Kidney capillary endothelial cell (primary cell): ENCODE results near the gene MROH8.

ENCODE experiments used
- DNase-seq: peaks from one replicate; pipeline ENCODE4 v3.0.0-alpha.2; 2018; ENCODE audit warnings: low spot score

MROH8 gene

DNA sequence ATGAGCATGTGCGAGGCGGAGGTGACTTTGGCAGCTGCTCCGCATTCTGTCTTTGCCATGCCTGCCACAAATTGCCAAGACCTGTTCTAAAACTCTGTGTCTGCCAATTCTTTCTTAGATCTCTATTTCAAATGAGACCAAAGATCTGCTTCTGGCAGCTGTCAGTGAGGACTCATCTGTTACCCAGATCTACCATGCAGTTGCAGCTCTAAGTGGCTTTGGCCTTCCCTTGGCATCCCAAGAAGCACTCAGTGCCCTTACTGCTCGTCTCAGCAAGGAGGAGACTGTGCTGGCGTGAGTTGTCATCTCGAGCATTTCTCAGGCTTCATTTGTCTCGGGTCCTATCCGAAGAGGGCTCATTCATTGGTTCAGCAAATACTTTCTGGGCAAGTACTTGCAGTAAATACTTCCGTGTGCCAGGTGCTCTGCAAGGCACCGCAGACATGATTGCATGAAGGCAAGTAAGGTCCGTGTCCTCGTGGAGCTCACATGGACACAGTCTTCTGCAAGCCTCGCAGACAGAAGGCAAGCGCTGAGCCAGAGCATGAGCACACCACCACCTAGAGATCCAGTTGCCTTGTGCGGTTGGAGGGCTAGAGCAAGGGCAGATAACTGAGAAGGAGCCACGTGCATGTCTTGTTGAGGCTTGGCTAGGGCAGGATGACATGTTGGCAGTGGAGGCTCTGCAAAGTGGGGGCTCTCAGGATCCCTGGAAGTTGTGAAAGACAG, 19.7 kb upstream of the MROH8 start:
- no peak for DNase-seq

DNA sequence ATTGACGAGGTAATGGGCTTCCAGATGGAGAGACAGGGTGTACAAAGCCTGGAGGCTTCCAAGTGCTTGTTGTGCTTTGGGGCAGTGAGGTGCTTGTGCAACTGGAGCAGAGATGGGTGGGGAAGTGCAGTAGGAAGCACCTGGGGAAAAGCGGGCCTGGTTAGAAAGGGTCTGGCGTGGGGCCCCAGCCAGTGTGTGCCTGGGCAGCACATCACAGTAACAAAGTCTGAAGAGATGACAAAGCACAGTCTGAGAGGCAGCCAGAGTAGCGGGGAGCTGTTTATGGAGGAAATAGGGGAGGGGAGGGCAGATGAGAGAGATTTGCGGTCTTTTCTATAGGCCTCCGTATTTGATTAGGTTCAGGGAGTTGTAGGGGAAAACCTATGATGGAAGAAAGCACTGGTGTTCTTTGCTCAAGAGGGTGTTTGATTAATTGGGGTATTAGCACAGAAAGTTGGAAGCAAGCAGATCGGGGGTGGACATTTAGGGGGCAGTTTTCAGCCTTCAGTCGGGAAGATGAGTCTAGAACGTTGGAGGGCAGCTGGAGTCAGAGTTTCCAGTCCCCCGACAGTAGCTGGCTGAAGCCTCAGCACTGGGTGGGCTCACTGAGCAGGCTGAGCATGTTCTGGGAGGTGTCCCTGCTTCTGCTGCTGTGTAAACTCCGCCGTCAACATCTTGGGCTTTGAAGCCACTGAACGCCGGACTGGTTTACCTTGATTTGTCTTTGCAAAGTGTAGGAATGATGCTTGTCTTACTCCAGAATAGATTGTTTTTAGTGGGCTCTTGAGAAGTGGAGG, 15.5 kb upstream of the MROH8 start:
- DNase-seq = no peak

DNA sequence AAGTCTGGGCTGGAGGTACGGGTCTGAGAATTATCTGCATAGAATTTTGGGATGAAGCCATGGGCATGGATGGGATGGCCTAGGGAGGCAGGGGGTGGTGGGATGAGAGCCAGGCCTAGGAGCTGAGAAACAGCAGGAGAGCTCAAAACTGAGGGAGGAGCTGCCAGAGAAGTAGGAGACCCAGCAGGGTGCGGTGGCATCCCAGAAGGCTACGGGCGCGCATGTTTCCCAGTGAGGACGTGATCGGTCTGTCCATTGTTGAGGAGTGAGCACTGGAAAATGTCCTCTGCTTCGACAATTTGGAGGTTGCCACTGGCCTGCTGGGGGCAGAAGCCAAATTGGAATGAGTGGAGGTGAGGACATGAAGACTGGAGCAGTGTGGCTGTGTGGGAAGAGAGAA, 14.5 kb upstream of the MROH8 start:
- DNase-seq = no peak

DNA sequence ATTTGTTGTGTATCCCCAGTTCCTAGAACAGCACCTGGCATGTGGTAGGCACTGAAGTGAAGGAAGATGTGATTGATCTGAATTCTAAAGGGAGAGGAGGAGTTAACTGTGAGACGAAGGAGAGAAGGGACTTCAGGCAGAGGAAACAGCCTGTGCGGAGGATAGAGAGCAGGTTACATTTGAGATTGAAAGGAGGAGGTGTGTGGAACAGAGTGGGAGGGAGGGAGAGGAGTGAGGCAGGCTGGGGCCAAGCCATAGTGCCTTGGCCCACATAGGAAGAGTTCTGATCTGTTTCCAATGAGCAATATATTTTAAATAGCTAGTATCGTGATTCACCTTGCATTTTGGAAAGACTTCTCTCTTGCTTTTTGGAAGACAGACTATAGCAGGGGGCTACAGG, 13.9 kb upstream of the MROH8 start:
- DNase-seq = no peak

DNA sequence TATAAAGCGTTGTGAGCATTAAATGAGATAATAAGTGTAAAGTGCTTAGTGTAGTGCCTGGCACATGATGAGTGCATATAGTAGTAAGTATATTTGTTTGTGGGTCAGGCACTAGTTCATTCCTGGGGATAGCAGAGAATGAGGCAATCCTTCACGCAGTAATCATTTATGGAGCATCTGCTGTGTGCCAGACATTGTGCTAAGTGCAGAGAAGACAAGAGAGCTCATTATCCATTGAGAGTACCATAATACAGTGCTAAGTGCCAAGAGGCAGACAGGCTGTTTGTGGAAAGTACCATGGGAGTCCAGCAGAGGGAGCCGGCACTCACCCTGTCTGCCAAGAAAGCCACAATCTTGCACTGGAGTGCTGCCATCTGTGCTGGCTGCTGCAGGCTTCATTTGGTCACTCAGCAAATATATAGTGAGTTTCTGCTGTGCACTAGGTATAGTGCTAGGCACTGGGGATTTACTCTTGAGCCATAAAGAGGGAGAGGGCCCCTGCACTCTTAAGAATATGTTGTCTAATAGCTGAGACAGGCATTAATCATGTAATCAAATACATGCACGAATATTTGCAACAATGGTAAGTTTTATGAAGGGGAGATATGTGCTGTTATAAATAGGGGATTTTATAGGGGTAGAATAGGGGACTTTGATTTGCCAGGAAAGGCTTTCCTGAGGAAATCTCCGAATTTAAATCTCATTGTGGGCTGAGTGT, 12.9 kb upstream of the MROH8 start:
- DNase-seq = peak; percentile 66

DNA sequence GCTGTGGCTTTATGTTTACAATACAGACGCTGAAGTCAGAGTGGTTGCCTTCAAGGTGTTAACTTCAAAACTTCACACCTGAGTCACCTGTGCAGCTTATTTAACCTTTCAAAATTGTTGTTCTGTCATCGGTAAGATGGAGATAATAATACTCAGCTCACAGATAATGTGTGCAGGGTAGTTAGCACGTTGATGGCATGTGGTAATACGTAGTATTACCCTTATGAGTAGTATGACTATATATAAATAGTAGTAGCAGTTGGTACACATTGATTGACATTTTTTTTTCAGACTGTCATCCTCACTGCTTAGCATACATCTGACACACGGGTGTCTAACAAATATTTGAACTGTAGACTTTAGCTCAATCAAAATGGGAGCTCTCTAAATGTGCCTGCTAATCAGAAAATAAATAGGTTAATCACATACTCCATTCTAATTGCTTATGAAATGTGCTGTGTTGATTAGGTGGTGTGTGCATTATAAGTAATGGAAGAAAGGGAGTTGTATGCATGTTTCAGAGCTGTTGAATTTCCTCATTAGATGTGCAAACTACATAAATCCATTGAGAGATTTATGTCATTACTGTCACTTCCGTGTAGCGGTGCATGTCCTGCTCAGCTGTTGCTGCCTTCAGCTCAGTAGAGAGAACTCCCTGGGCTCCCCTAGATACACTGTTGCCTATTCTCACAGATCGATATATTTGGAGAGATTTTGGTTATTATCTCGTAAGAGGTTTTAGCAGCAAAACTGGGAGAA, 11.2 kb upstream of the MROH8 start:
- no peak for DNase-seq

DNA sequence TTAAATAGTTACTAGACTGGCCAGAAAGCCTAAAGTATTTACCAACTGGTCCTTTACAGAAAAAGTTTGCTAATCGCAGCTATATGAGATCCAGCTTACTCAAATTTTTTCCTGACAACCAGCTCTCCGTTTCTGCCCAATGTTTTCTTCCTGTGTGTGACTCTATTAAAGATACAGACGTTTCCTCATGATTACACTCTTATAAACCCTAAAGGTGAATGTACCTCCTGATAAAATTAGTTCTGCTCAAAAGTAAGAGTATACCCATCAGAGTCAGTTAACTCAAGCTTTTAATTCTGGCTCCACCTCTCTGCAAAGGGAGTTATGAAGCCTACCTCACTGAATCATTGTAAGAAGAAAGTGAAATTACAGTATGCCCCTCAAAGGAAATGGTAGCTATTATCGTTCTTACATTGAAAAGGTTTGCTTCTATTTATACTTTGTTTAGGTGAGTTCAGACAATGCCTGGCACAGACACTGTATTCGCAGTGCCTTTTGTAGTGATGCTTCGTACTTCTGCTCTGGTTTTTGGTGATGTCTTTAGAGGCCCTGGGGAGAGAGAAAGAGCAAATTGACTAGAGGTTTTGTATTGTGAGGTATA, 10.2 kb upstream of the MROH8 start:
- no peak for DNase-seq

DNA sequence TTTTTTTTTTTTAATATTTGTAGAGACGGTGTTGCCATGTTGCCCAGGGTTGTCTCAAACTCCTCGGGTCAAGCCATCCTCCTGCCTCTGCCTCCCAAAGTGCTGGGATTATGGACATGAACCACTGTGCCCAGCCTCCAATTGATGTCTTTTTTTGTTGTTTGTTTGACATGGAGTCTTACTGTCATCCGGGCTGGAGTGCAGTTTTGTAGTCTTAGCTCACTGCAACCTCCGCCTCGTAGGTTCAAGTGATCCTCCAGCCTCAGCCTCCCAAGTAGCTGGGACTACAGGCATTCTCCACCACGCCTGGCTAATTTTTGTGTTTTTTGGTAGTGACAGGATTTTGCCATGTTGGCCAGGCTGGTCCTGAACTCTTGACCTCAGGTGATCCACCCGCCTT, 9.4 kb upstream of the MROH8 start:
- no peak for DNase-seq

DNA sequence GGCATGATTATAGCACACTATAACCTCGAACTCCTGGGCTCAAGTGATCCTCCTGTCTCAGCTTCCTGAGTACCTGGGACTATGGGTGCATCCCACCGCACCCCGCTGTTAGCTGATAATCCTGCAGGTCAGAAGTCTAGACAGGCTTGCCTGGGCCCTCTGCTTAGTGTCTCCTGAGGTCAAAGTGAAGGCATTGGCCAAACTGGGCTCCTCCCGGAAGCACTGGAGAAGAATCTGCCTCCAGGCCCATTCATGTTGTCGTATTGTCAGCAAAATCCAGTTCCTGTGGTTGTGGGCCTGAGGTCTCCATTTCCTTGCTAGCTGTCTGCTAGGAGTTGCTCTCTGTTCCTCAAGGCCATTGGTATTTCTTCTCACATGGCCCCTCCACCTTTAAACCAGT, 6.3 kb upstream of the MROH8 start:
- DNase-seq = no peak

DNA sequence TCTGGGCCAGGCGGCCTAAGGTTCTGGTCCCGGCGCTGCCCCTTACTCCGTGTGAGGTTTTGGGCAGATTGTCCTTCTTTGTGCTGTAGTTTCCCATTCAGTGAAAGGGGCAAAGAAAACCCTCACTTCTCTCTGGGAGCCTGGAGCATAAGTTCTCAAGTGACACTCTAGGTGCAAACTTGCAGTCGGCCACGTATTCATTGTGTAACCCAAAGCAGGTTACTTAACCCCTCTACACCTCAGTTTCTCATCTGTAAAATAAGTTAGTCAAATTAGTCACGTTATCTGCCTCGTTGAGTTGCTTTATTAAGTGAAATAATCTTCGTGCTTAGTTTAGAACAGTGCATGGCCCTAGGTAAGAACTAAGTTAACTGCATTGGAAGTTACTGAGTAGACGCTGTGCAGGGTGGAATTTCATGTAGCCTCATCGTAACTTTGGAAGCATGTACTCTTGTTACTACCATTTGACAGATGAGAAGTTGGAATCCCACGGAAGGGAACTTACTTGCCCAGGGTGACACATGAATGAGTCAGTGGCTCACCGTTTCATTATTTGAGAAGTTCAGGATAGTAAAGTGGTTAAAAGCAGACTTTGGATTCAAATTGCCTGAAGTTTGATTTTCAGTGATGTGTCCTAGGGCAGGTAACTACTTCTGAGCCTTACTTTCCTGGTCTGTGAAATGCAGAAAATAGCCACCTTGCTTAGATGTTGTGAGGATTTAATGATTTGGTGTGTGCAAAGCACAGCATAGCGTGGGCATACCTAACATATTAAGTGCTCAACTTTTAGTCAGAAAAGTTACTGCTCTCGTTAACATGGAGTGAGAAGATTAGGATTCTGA, 556 bp upstream of the MROH8 start:
- DNase-seq = peak; percentile 55

DNA sequence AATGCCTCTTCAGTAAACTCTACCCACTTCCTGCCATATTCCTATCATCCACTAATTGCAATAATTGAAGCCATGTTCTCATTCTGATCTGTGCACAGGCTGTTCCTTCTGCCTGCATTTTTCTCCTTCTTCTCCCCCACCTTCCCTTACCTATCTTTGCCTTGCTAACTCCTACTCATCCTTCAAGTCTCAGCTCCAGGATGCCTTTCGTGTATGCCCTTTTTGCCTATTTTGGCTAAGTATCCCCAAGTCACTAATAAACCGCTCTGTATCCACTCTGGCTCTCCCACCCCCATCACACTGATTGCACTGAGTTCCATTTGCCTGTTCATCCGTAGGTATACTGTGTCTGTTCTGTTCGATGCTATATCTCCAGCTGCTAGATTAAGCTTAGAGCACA, 6.5 kb downstream of the MROH8 start:
- DNase-seq = no peak

DNA sequence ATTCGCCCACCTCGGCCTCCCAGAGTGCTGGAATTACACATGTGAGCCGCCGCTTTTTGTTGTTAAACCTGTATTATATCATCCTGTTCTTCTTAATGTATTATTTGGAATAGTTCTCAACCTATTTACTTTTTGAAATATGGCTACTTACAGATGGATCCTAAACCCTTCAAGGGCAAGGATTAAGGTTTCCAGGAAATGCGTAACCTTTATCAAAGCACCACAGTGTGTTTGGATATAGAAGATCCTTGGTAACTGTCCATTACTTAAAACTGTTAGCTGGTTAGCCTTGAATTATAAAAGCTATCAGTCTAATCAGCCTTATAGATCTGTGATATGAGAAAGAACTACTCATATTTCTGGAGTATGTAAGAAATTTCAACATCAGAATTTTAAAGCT, 12.5 kb downstream of the MROH8 start:
- no peak for DNase-seq

DNA sequence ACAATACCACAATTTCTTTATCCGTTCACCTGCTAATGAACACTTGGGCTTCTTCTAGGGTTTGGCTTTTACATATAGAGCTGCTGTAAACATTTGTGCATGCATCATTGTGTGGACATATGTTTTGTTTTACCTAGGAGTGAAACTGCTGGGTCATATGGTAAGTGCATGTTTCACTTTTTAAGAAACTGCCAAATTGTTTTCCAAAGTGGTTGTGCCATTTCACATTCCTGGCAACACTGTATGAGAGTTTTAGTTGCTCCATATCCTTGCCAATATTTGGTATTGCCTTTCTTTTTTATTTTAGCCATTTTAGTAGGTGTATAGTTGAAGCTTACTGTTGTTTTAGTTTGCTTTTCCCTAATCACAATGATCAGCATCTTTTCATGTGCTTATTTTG, 14.3 kb downstream of the MROH8 start:
- no peak for DNase-seq

DNA sequence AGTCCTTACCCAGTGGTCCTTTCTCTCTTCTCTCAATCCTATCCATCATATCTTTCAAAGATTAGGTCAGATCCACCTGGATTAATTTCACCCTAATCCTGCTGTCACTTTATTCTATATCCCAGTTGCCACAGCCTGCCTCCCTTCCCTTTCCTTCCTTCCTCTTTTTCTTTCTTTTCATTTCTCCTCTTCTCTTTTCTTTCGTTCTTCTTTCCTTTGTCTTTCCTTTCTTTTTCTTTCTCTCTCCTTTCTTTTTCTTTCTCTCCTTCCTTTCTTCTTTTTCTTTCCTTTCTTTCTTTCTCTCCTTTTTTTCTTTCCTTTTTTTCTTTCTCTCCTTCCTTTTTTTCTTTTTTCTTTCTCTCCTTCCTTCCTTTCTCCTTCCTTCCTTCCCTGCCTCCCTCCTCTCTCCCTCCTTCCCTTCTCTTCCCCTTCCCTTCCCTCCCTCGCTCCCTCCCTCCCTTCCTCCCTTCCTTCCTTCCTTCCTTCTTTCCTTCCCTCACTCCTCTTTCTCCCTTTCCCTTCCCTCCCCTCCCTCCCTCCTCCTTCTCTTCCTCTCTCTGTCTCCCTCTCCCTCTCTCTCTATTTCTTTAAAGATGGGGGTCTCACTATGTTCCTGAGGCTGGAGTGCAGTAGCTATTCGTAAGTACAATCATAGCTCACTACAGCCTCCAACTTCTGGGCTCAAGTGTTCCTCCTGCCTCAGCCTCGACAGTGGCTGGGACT, 15.4 kb downstream of the MROH8 start:
- no peak for DNase-seq

DNA sequence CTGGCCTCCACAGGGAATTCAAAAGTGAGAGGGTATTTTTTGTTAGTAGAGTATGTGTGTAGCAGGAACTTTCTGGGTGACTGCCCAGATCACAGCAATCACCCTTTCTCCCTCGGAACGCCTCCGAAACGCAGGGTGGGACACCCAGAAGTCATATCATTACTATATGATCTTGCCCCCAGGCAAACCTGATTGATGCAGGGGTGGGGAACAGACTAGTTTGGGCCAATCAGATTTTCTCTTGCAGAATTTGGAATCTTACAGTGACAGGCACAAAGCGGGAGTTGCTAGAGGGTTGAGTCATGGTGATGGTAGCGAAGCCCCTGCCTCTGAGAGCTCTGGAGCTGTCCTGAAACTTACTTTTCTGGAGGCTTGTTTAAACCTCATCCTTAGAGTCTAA, 16.7 kb downstream of the MROH8 start:
- no peak for DNase-seq

DNA sequence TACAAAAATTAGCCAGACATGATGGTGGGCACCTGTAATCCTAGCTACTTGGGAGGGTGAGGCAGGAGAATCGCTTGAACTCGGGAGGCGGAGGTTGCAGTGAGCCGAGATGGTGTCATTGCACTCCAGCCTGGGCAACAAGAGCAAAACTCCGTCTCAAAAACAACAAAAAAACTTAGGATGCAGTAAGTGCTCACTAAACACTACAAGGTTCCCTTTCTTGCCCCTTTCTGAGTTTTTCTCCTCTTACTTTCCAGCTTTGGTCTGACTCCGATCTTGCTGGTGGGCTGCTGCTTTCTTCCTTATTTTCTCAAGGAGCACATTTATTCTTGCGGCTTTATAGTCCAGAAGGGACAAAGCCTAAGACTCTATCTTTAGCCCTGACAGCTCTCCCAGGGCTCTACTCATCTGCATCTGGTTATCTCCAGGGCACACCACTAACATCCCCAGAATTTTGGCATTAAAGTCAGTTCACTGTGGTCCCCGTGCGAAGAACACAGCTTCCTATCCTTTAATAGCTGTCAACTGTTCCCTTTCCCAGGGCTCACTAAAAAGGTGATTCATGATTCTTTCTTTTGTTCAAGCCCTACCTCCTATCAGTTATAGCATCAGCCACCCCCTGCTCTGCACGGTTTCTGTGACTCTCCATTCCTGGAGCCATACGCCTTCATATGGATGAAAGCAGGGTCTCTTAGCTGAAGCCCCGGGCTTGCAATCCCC, 17.4 kb downstream of the MROH8 start:
- DNase-seq = no peak

DNA sequence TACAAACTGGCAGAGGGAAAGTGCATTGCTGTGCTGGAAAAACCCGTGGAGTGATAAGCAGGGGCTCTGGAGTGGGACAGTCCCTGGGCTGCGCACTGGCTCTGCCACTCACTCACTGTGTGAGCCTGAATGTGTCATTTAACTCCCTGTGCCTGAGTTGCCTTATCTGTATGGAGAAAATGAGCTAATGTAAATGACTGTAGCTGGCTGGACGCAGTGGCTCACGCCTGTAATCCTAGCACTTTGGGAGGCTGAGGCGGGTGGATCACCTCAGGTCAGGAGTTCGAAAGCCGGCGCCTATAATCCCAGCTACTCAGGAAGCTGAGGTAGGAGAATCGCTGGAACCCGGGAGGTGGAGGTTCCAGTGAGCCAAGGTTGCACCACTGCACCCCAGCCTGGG, 18.7 kb downstream of the MROH8 start:
- DNase-seq = no peak

DNA sequence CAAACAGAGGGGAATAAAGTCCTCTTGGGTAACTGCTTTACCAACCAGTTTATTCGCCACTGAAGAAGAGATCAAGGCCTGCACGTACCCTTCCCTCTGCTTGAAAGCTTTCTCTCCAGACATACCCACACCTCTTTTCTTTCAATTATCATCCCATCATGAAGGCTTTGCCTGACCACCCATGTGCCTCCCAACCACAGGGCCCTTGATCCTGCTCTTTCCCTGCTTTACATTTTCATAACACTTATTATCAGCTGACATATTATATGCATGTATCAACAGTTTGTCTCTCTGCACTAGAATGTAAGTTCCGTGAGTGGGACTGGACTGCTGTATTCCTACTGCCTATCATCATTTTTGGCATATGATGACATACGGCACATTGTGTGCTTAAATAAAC, 21.1 kb downstream of the MROH8 start:
- no peak for DNase-seq

DNA sequence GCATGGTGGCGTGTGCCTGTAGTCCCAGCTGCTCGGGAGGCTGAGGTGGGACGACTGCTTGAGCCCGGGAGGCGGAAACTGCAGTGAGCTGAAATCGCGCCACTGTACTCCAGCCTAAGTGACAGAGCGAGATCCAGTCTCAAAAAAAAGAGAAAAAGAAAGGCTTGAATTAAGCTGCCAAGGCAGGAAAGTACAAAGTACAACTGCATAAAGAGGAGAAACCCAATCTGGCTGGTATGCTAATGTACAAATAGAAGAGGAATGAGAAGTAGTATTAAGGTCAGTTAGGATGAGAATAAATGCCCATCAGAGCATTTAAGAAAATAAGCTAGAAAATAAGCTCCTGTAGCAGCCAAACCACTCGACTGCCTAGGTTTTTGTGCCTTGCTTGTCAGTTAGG, 23.4 kb downstream of the MROH8 start:
- no peak for DNase-seq
